GM13977 (cell line): ENCODE results near the gene KCTD15.

Experiments
- DNase-seq: peaks from one replicate; pipeline ENCODE4 v3.0.0; 2012; ENCODE audit warnings: low spot score
- CTCF ChIP-seq: IDR thresholded peaks from 2 replicates; pipeline ENCODE4 v1.5.1; 2012; ENCODE audit warnings: mild to moderate bottlenecking, control low read depth; ENCODE audit not compliant: insufficient read depth; ENCODE audit errors: extremely low read depth, missing control alignments
- in situ Hi-C: fragments of 300-500 bp; cut with MboI; formaldehyde crosslinking; loops from one replicate; pipeline ENCODE4 v1.12.0; 2022; ENCODE audit warnings: low sequenced_read_pairs, low pct_unique_long_range_greater_than_20kb, mixed read lengths, inconsistent platforms; ENCODE audit not compliant: unreplicated experiment

Gene KCTD15

GRCh38 chr19:33859016-33859415, 62.3 kb downstream of the KCTD15 start:
- TF ChIP-seq CTCF = no peak
- DNase-seq = no peak
- in situ Hi-C loops = no loop called here

GRCh38 chr19:33860312-33861090, 63.8 kb downstream of the KCTD15 start:
- TF ChIP-seq CTCF = no peak
- no peak for DNase-seq
- in situ Hi-C loops = no loop called here

- DNase-seq = no peak
- in situ Hi-C loops = no loop called here
- TF ChIP-seq CTCF = no peak
Measured at GRCh38 chr19:33861950-33862349, 65.3 kb downstream of the KCTD15 start.

GRCh38 chr19:33862981-33863380, 66.3 kb downstream of the KCTD15 start:
- TF ChIP-seq CTCF = no peak
- DNase-seq = no peak
- in situ Hi-C loops = no loop called here

GRCh38 chr19:33863436-33863835, 66.8 kb downstream of the KCTD15 start:
- in situ Hi-C loops = no loop called here
- TF ChIP-seq CTCF = no peak
- DNase-seq = no peak

- TF ChIP-seq CTCF = no peak
- in situ Hi-C loops = no loop called here
- no peak for DNase-seq
Measured at GRCh38 chr19:33864311-33864850, 67.7 kb downstream of the KCTD15 start.
